Astrocyte (in vitro differentiated cells and primary cell): ENCODE measurements around the gene ADGRG6. TPM values are rescaled to one million over a fixed set of nuclear protein-coding genes. Genes with fewer than 3 reads are reported as not detected.
A peak's percentile ranks its signal among the peaks of the same experiment; 100 is the strongest.

Source experiments
- DNase-seq: peaks from one replicate; pipeline ENCODE4 v3.0.0-alpha.2; 2010; ENCODE audit warnings: low read depth
- FAIRE-seq: peaks from 2 replicates; lab custom pipeline; 2011; peaks lifted over from hg19 to GRCh38; lab: Jason Lieb, UNC
- H2AFZ ChIP-seq: 2 replicates; pipeline ENCODE4 v1.6.0; 2012; ENCODE audit warnings: low read depth, low read length, inconsistent platforms
- H3K27ac ChIP-seq: 2 replicates; pipeline ENCODE4 v1.5.1; 2011; ENCODE audit warnings: low read depth, low read length, inconsistent platforms
- H3K27me3 ChIP-seq: 2 replicates; pipeline ENCODE4 v1.6.0; 2011; ENCODE audit warnings: low read length, inconsistent platforms; ENCODE audit not compliant: insufficient read depth
- H3K36me3 ChIP-seq: 2 replicates; pipeline ENCODE4 v1.5.1; 2011; ENCODE audit warnings: low read length, inconsistent platforms; ENCODE audit not compliant: insufficient read depth
- H3K4me1 ChIP-seq: 2 replicates; pipeline ENCODE4 v1.5.1; 2011; ENCODE audit warnings: low read length, inconsistent platforms; ENCODE audit not compliant: insufficient read depth
- H3K4me2 ChIP-seq: 2 replicates; pipeline ENCODE4 v1.6.0; 2012; ENCODE audit warnings: low read length, inconsistent platforms
- H3K4me3 ChIP-seq: 2 replicates; pipeline ENCODE4 v1.5.1; 2011; ENCODE audit warnings: low read depth, mild to moderate bottlenecking, low read length, inconsistent platforms; ENCODE audit not compliant: insufficient read depth
- H3K79me2 ChIP-seq: 2 replicates; pipeline ENCODE4 v1.6.0; 2012; ENCODE audit warnings: mild to moderate bottlenecking, low read length, inconsistent platforms; ENCODE audit not compliant: insufficient read depth
- H3K9ac ChIP-seq: 2 replicates; pipeline ENCODE4 v1.6.0; 2012; ENCODE audit warnings: mild to moderate bottlenecking, low read length, inconsistent platforms
- H3K9me3 ChIP-seq: 2 replicates; pipeline ENCODE4 v1.5.1; 2012; ENCODE audit warnings: low read depth, mild to moderate bottlenecking, low read length, inconsistent platforms; ENCODE audit not compliant: insufficient read depth
- H4K20me1 ChIP-seq: 2 replicates; pipeline ENCODE4 v1.6.0; 2012; ENCODE audit warnings: low read length, inconsistent platforms; ENCODE audit not compliant: insufficient read depth
- H3K27ac Mint-ChIP-seq: one replicate; pipeline ENCODE4 v1.8.0; 2021; ENCODE audit warnings: mild to moderate bottlenecking, mixed read lengths; ENCODE audit not compliant: unreplicated experiment
- H3K27me3 Mint-ChIP-seq: one replicate; pipeline ENCODE4 v1.8.0; 2021; ENCODE audit warnings: low read depth, mixed read lengths; ENCODE audit not compliant: unreplicated experiment
- H3K36me3 Mint-ChIP-seq: one replicate; pipeline ENCODE4 v1.8.0; 2021; ENCODE audit warnings: low read depth, mixed read lengths; ENCODE audit not compliant: unreplicated experiment
- H3K4me1 Mint-ChIP-seq: one replicate; pipeline ENCODE4 v1.8.0; 2021; ENCODE audit warnings: low read depth, mixed read lengths; ENCODE audit not compliant: unreplicated experiment
- H3K4me3 Mint-ChIP-seq: one replicate; pipeline ENCODE4 v1.8.0; 2021; ENCODE audit warnings: mild to moderate bottlenecking, moderate library complexity, mixed read lengths; ENCODE audit not compliant: unreplicated experiment
- H3K9me3 Mint-ChIP-seq: one replicate; pipeline ENCODE4 v1.8.0; 2021; ENCODE audit warnings: mild to moderate bottlenecking, mixed read lengths; ENCODE audit not compliant: unreplicated experiment
- EZH2 ChIP-seq: IDR thresholded peaks from 2 replicates; pipeline ENCODE4 v1.6.1; 2012; ENCODE audit warnings: mild to moderate bottlenecking, low read length, inconsistent platforms; ENCODE audit not compliant: insufficient read depth
- total RNA-seq: library from RNA; stranded (reverse); gene quantifications from 2 replicates; pipeline ENCODE4 v1.2.1, GENCODE V29; 2021
- TF ChIP-seq, protein P1 (sequence below): IDR thresholded peaks from 2 replicates; pipeline ENCODE4 v1.5.1; 2011; ENCODE audit warnings: low read depth, mild to moderate bottlenecking, inconsistent platforms, low read length, moderate library complexity; ENCODE audit not compliant: insufficient read depth

The ADGRG6 gene
- total RNA-seq, 1 donor from 2014 or later, result 98.2 TPM

DNA sequence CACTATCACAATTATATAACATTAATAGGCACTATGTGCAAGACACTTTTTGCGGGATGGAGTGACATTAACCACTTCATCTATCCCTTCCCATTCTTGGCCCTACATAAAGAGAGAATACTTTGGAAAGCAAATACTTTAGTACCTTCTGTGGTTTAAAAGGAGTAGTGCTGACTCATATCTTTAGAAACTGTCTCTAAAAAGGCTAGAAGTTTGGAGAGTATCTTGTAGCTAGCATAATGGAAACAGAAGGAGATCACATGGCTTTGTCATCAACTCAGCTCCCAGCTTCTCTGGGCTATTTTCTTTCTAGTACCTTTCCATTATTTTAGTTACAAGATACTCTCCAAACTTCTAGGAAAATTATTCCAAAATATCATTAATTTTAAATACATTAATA lies 157.5 kb downstream of the ADGRG6 start:
- no peak for TF ChIP-seq EZH2
- TF ChIP-seq, protein P1, sequence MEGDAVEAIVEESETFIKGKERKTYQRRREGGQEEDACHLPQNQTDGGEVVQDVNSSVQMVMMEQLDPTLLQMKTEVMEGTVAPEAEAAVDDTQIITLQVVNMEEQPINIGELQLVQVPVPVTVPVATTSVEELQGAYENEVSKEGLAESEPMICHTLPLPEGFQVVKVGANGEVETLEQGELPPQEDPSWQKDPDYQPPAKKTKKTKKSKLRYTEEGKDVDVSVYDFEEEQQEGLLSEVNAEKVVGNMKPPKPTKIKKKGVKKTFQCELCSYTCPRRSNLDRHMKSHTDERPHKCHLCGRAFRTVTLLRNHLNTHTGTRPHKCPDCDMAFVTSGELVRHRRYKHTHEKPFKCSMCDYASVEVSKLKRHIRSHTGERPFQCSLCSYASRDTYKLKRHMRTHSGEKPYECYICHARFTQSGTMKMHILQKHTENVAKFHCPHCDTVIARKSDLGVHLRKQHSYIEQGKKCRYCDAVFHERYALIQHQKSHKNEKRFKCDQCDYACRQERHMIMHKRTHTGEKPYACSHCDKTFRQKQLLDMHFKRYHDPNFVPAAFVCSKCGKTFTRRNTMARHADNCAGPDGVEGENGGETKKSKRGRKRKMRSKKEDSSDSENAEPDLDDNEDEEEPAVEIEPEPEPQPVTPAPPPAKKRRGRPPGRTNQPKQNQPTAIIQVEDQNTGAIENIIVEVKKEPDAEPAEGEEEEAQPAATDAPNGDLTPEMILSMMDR, result no peak
- Histone ChIP-seq H3K9me3 (no peaks in the 10 kb centered on the region), H2AFZ (no peak overlapping the region), H3K9ac (no peak overlapping the region), H3K79me2 (no peaks in the 10 kb centered on the region), H3K27me3 (no peaks in the 10 kb centered on the region), H3K4me1 (no peaks in the 10 kb centered on the region), H3K4me3 (no peak overlapping the region), H3K27ac (no peak overlapping the region), H3K36me3 (no peaks in the 10 kb centered on the region), H3K4me2 (no peak overlapping the region), H4K20me1 (no peaks in the 10 kb centered on the region)
- H3K9me3 Mint-ChIP-seq, result peaks cover 4% of the 10 kb centered on the region
- H3K27me3 Mint-ChIP-seq, result no peaks in the 10 kb centered on the region
- no peak overlapping the region for H3K4me3 Mint-ChIP-seq
- H3K36me3 Mint-ChIP-seq, result peaks cover 8% of the 10 kb centered on the region
- DNase-seq (peak; percentile 68), FAIRE-seq (peak; percentile 20)
- H3K4me1 Mint-ChIP-seq, result peaks cover 11% of the 10 kb centered on the region
- H3K27ac Mint-ChIP-seq, result peak overlapping the region; percentile 50

DNA sequence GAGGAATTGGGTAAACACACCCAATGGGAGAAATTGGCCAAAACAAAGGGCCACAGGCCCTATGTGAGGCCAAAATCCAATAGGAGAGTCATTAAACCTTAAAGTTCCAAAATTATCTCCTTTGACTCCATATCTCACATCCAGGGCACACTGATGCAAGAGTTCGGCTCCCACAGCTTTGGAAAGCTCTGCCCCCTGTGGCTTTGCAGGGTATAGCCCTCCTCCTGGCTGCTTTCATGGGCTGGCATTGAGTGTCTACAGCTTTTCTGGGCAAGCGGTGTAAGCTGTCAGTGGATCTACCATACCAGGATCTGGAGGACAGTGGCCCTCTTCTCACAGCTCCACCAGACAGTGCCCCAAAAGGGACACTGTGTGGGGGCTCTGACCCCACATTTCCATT lies 160.5 kb downstream of the ADGRG6 start:
- Histone ChIP-seq H3K4me3 (no peak overlapping the region), H3K9me3 (no peaks in the 10 kb centered on the region), H3K36me3 (no peaks in the 10 kb centered on the region), H3K27me3 (no peaks in the 10 kb centered on the region), H2AFZ (no peak overlapping the region), H3K4me2 (no peak overlapping the region), H3K79me2 (no peaks in the 10 kb centered on the region), H3K27ac (no peak overlapping the region), H3K9ac (no peak overlapping the region), H4K20me1 (no peaks in the 10 kb centered on the region), H3K4me1 (no peaks in the 10 kb centered on the region)
- Mint-ChIP-seq H3K36me3 (peaks cover 7% of the 10 kb centered on the region), H3K27ac (no peak overlapping the region), H3K9me3 (peaks cover 4% of the 10 kb centered on the region), H3K27me3 (no peaks in the 10 kb centered on the region), H3K4me1 (peaks cover 6% of the 10 kb centered on the region), H3K4me3 (no peak overlapping the region)
- no peak for FAIRE-seq
- no peak for TF ChIP-seq EZH2
- TF ChIP-seq, protein P1, result no peak
- no peak for DNase-seq

GRCh38 chr6:142463988-142464387 lies 162.2 kb downstream of the ADGRG6 start:
- H3K9me3 ChIP-seq, result no peaks in the 10 kb centered on the region
- peaks cover 7% of the 10 kb centered on the region for H3K36me3 Mint-ChIP-seq
- H3K4me1 Mint-ChIP-seq, result peaks cover 3% of the 10 kb centered on the region
- no peaks in the 10 kb centered on the region for H3K27me3 ChIP-seq
- no peaks in the 10 kb centered on the region for H3K4me1 ChIP-seq
- FAIRE-seq, result no peak
- TF ChIP-seq EZH2, result no peak
- TF ChIP-seq, protein P1, result no peak
- no peak overlapping the region for H3K27ac Mint-ChIP-seq
- no peak overlapping the region for H3K27ac ChIP-seq
- H3K36me3 ChIP-seq, result no peaks in the 10 kb centered on the region
- H3K4me2 ChIP-seq, result no peak overlapping the region
- no peaks in the 10 kb centered on the region for H3K27me3 Mint-ChIP-seq
- H4K20me1 ChIP-seq, result no peaks in the 10 kb centered on the region
- no peak overlapping the region for H2AFZ ChIP-seq
- H3K4me3 Mint-ChIP-seq, result no peak overlapping the region
- DNase-seq, result no peak
- no peak overlapping the region for H3K4me3 ChIP-seq
- no peak overlapping the region for H3K9ac ChIP-seq
- H3K79me2 ChIP-seq, result no peaks in the 10 kb centered on the region
- peaks cover 4% of the 10 kb centered on the region for H3K9me3 Mint-ChIP-seq
